HG02870 (cell line): ENCODE measurements around the gene IWS1.
"Not testable (repeated sequence)": the region's sequence is repeated elsewhere in the genome, so short reads cannot be mapped to it uniquely, and the experiment has no call there.

Experiments
- ATAC-seq: cut with Tn5 transposase; IDR thresholded peaks from one replicate; pipeline ENCODE4 v1.9.1; 2021; ENCODE audit warnings: mild to moderate bottlenecking, moderate library complexity; ENCODE audit not compliant: unreplicated experiment

IWS1 gene

GRCh38 chr2:127561371-127561770 lies 35.1 kb upstream of the IWS1 start:
- ATAC-seq, result no peak

- ATAC-seq, result no peak
These were observed 34.6 kb upstream of the IWS1 start for GRCh38 chr2:127560931-127561280.

GRCh38 chr2:127560201-127560930 lies 34.1 kb upstream of the IWS1 start:
- no peak for ATAC-seq

GRCh38 chr2:127559454-127559853 lies 33.2 kb upstream of the IWS1 start:
- ATAC-seq, result no peak

- ATAC-seq, result no peak
These were observed 32.6 kb upstream of the IWS1 start for GRCh38 chr2:127558911-127559310.

GRCh38 chr2:127552846-127553245 lies 26.6 kb upstream of the IWS1 start:
- no peak for ATAC-seq

GRCh38 chr2:127552336-127552735 lies 26.0 kb upstream of the IWS1 start:
- no peak for ATAC-seq

- no peak for ATAC-seq
These were observed 25.1 kb upstream of the IWS1 start for GRCh38 chr2:127551221-127551930.

GRCh38 chr2:127546797-127547196 lies 20.5 kb upstream of the IWS1 start:
- no peak for ATAC-seq

GRCh38 chr2:127545796-127546195 lies 19.5 kb upstream of the IWS1 start:
- no peak for ATAC-seq

GRCh38 chr2:127545189-127545588 lies 18.9 kb upstream of the IWS1 start:
- no peak for ATAC-seq

GRCh38 chr2:127543013-127543501 lies 16.8 kb upstream of the IWS1 start:
- ATAC-seq, result not testable (repeated sequence)

- ATAC-seq, result no peak
These were observed 15.9 kb upstream of the IWS1 start for GRCh38 chr2:127542231-127542630.

- no peak for ATAC-seq
These were observed 15.5 kb upstream of the IWS1 start for GRCh38 chr2:127541809-127542208.

- ATAC-seq, result no peak
These were observed 11.4 kb upstream of the IWS1 start for GRCh38 chr2:127537644-127538043.

GRCh38 chr2:127536707-127537541 lies 10.6 kb upstream of the IWS1 start:
- no peak for ATAC-seq

GRCh38 chr2:127535918-127536317 lies 9.6 kb upstream of the IWS1 start:
- no peak for ATAC-seq

GRCh38 chr2:127535422-127535901 lies 9.2 kb upstream of the IWS1 start, which contains the start of gene MYO7B:
Gene MYO7B (plus strand): TSS chr2:127535683. CDS start chr2:127559723, 24,040 bp downstream.
- no peak for ATAC-seq

GRCh38 chr2:127532296-127532695 lies 6.0 kb upstream of the IWS1 start:
- ATAC-seq, result no peak

- ATAC-seq, result no peak
These were observed 4.9 kb upstream of the IWS1 start for GRCh38 chr2:127531221-127531648.
